ENCODE measurements around the gene NUP88. TPM values are rescaled to one million over a fixed set of nuclear protein-coding genes. Genes with fewer than 3 reads are reported as not detected.

NUP88 gene
- total and polyA plus RNA-seq, 4 donors = 41.3 to 86.0 (median 57.0) TPM

GRCh38 chr17:5344914-5345313 is 74.5 kb downstream of the NUP88 start:
- Histone ChIP-seq H3K4me3 (ENCODE audit: low read depth, low read length) (no peak overlapping the region), H3K27me3 (ENCODE audit: control insufficient read depth, insufficient read depth, low read length) (no peaks in the 10 kb centered on the region), H3K9me3 (ENCODE audit: control insufficient read depth, insufficient read depth, low read length) (no peaks in the 10 kb centered on the region), H3K27ac (ENCODE audit: low read depth, low read length) (no peak overlapping the region), H3K4me1 (ENCODE audit: control insufficient read depth, insufficient read depth, low read length) (no peaks in the 10 kb centered on the region), H3K36me3 (ENCODE audit: control insufficient read depth, insufficient read depth, low read length) (peaks cover 29% of the 10 kb centered on the region)
- DNase-seq (ENCODE audit: low read depth in 4 of 6, low spot score in 6 of 6) = no peak
- 93% methylated on average over 2 of the region's 9 CpGs for WGBS (ENCODE audit: insufficient coverage)

Other genes starting within 250 kb of the NUP88 start
- 10 to 100 TPM; 17.9 to 25.9 TPM for gene ZNF594, start 227.8 kb downstream of the NUP88 start, total RNA-seq
- 10 to 100 TPM; 12.4 to 15.0 TPM for gene ZNF594, start 227.8 kb downstream of the NUP88 start, polyA plus RNA-seq (ENCODE audit: insufficient read length in 2 of 2)
- 1 to 10 TPM in 1 of 2 donors, under 1 TPM in 1; 0.72 to 1.3 TPM for gene SCIMP, start 184.8 kb downstream of the NUP88 start, total RNA-seq
- gene SCIMP, start 184.8 kb downstream of the NUP88 start, polyA plus RNA-seq (ENCODE audit: insufficient read length in 2 of 2) = 1 to 10 TPM; 1.3 to 2.4 TPM
- 10 to 100 TPM; 72.0 to 83.7 TPM for gene RABEP1, start 137.4 kb downstream of the NUP88 start, total RNA-seq
- gene RABEP1, start 137.4 kb downstream of the NUP88 start, polyA plus RNA-seq (ENCODE audit: insufficient read length in 2 of 2) = 100 to 1,000 TPM in 1 of 2 donors, 10 to 100 TPM in 1; 90.9 to 105 TPM
- gene RPAIN, start 520 bp upstream of the NUP88 start, total RNA-seq = 10 to 100 TPM; 50.1 to 84.3 TPM
- gene RPAIN, start 520 bp upstream of the NUP88 start, polyA plus RNA-seq (ENCODE audit: insufficient read length in 2 of 2) = 100 to 1,000 TPM in 1 of 2 donors, 10 to 100 TPM in 1; 89.7 to 111 TPM
- gene C1QBP, start 19.5 kb upstream of the NUP88 start, total RNA-seq = 100 to 1,000 TPM in 1 of 2 donors, 10 to 100 TPM in 1; 100.0 to 145 TPM
- gene C1QBP, start 19.5 kb upstream of the NUP88 start, polyA plus RNA-seq (ENCODE audit: insufficient read length in 2 of 2) = 100 to 1,000 TPM; 150 to 152 TPM
- 10 to 100 TPM; 10.5 to 12.9 TPM for gene DHX33, start 49.3 kb upstream of the NUP88 start, total RNA-seq
- 10 to 100 TPM; 14.3 to 16.2 TPM for gene DHX33, start 49.3 kb upstream of the NUP88 start, polyA plus RNA-seq (ENCODE audit: insufficient read length in 2 of 2)
- gene DERL2, start 66.5 kb upstream of the NUP88 start, total RNA-seq = 10 to 100 TPM; 38.3 to 65.8 TPM
- gene DERL2, start 66.5 kb upstream of the NUP88 start, polyA plus RNA-seq (ENCODE audit: insufficient read length in 2 of 2) = 10 to 100 TPM; 52.7 to 65.1 TPM
- gene MIS12, start 66.9 kb upstream of the NUP88 start, total RNA-seq = 10 to 100 TPM; 19.4 to 27.0 TPM
- gene MIS12, start 66.9 kb upstream of the NUP88 start, polyA plus RNA-seq (ENCODE audit: insufficient read length in 2 of 2) = 10 to 100 TPM; 26.2 to 27.1 TPM
- gene NLRP1, start 164.8 kb upstream of the NUP88 start, total RNA-seq = 100 to 1,000 TPM; 116 to 203 TPM
- 100 to 1,000 TPM; 298 to 432 TPM for gene NLRP1, start 164.8 kb upstream of the NUP88 start, polyA plus RNA-seq (ENCODE audit: insufficient read length in 2 of 2)

Data from spinal cord (tissue), 10 donors.